Measurements from ENCODE around the gene ACTN2. TPM values are rescaled to one million over a fixed set of nuclear protein-coding genes. Genes with fewer than 3 reads are reported as not detected.

ACTN2 gene
- total RNA-seq, 6 donors from 2014 or later, result 1.4 to 11.5 (median 2.3) TPM

DNA sequence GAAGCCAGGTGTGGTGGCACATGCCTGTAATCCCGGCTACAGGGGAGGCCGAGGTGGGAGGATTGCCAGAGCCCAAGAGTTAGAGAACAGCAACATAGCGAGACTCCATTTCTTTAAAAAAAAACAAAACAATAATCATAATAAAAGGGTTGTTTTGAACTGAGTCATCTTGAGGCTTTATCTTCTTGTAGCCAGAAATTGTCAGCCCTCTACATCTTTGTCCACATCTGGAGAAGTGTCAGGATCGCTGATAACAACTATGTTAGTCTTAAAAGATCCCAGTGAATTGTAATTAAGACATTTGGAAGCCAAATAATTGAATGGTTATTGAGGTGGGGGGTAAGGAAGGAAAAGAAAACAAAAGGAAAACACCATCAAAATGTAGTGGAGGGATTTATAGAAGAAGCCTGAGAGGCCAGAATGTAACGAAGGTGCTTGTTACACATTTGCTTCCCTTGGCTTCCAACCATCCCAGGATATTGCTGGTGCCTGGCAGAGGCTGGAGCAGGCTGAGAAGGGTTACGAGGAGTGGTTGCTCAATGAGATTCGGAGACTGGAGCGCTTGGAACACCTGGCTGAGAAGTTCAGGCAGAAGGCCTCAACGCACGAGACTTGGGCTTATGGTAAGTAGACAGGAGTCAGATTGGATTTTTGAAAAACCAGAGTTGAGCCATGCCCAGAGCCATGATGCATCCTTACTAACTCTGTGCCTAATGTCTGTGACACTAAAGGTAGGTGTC is 56.3 kb downstream of the ACTN2 start:
- H3K27ac ChIP-seq, result no peak overlapping the region
- H3K36me3 ChIP-seq, result peaks cover 0 to 3% (median 0%) of the 10 kb centered on the region in 4 donors
- no peak overlapping the region for H3K4me3 ChIP-seq
- TF ChIP-seq POLR2AphosphoS5 (IDR thresholded peaks at IDR 0.05) (no peak), POLR2A (IDR thresholded peaks at IDR 0.05) (no peak), EP300 (IDR thresholded peaks at IDR 0.05) (no peak), CTCF (IDR thresholded peaks at IDR 0.05) (no peak)
- no peak for ATAC-seq (ENCODE audit: low FRiP score in 2 of 2)
- no peak for DNase-seq
- no peaks in the 10 kb centered on the region for H3K27me3 ChIP-seq
- H3K9me3 ChIP-seq, result no peaks in the 10 kb centered on the region
- WGBS, 2 donors, result 89 to 94% methylated on average over 10 of the region's 10 CpGs
- H3K4me1 ChIP-seq, result no peaks in the 10 kb centered on the region

DNA sequence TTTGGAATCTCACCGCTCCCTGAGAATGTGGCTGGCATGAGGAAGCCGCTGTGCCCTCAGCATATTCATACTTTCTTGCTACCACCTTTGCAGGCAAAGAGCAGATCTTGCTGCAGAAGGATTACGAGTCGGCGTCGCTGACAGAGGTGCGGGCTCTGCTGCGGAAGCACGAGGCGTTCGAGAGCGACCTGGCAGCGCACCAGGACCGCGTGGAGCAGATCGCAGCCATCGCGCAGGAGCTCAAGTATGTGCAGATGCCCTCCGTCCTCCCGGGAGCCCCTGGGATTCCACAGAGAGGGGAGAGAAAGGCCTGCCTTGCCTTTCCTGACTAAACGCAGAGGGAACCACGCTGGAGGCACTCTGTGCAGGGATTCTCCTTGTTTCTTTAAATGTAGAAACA is 58.2 kb downstream of the ACTN2 start:
- TF ChIP-seq EP300 (IDR thresholded peaks at IDR 0.05) (no peak), POLR2AphosphoS5 (IDR thresholded peaks at IDR 0.05) (no peak), CTCF (IDR thresholded peaks at IDR 0.05) (no peak), POLR2A (IDR thresholded peaks at IDR 0.05) (no peak)
- ATAC-seq (ENCODE audit: low FRiP score in 2 of 2) (no peak), DNase-seq (peak in 1 of 2 donors; percentile 61)
- Histone ChIP-seq H3K36me3 (peaks cover 0 to 3% (median 0%) of the 10 kb centered on the region in 4 donors), H3K27me3 (no peaks in the 10 kb centered on the region), H3K4me3 (no peak overlapping the region), H3K27ac (no peak overlapping the region), H3K4me1 (no peaks in the 10 kb centered on the region), H3K9me3 (no peaks in the 10 kb centered on the region)
- 90 to 94% methylated on average over 19 to 22 of the region's 22 CpGs for WGBS, 2 donors

GRCh38 chr1:236746785-236747184 is 60.5 kb downstream of the ACTN2 start:
- Histone ChIP-seq H3K4me1 (no peaks in the 10 kb centered on the region), H3K27ac (no peak overlapping the region), H3K4me3 (no peak overlapping the region), H3K36me3 (peaks cover 0 to 3% (median 0%) of the 10 kb centered on the region in 4 donors), H3K27me3 (no peaks in the 10 kb centered on the region), H3K9me3 (no peaks in the 10 kb centered on the region)
- ATAC-seq (ENCODE audit: low FRiP score in 2 of 2), result no peak
- no peak for DNase-seq
- 87 to 88% methylated on average over 5 of the region's 5 CpGs for WGBS, 2 donors
- TF ChIP-seq POLR2AphosphoS5 (IDR thresholded peaks at IDR 0.05) (no peak), POLR2A (IDR thresholded peaks at IDR 0.05) (no peak), CTCF (IDR thresholded peaks at IDR 0.05) (no peak), EP300 (IDR thresholded peaks at IDR 0.05) (no peak)

GRCh38 chr1:236747311-236747985 is 61.1 kb downstream of the ACTN2 start:
- DNase-seq, result no peak
- Histone ChIP-seq H3K4me3 (no peak overlapping the region), H3K9me3 (no peaks in the 10 kb centered on the region), H3K27ac (no peak overlapping the region), H3K36me3 (peaks cover 0 to 3% (median 0%) of the 10 kb centered on the region in 4 donors), H3K4me1 (no peaks in the 10 kb centered on the region), H3K27me3 (no peaks in the 10 kb centered on the region)
- no peak for ATAC-seq (ENCODE audit: low FRiP score in 2 of 2)
- TF ChIP-seq EP300 (IDR thresholded peaks at IDR 0.05) (no peak), POLR2A (IDR thresholded peaks at IDR 0.05) (no peak), CTCF (IDR thresholded peaks at IDR 0.05) (no peak), POLR2AphosphoS5 (IDR thresholded peaks at IDR 0.05) (no peak)
- WGBS, 2 donors, result 85 to 90% methylated on average over 6 of the region's 6 CpGs
